A549 (cell line): Measurements from ENCODE around the gene ZNRF2. TPM values are rescaled to one million over a fixed set of nuclear protein-coding genes. Genes with fewer than 3 reads are reported as not detected.
A peak's percentile ranks its signal among the peaks of the same experiment; 100 is the strongest.

ENCODE experiments used
- ATAC-seq, 2 experiments: fragments of 200-7000 bp in 1 of 2; fragments of >200 bp in 1 of 2; cut with Nextera tagmentation in 1 of 2; cut with Tn5 transposase in 1 of 2; 3 replicates each; pipeline versions ENCODE4 v1.8.0 to v1.9.1; 2018 to 2020; ENCODE audit warnings: mild to moderate bottlenecking in 1 of 2, moderate library complexity in 1 of 2
- CTCF ChIA-PET: fragments of 300-600 bp; sonication (Branson Sonifier 250); formaldehyde crosslinking; extraction: SDS; loops from one replicate; lab custom pipeline; 2021; ENCODE audit warnings: antibody characterized with exemption, inconsistent platforms; lab: Yijun Ruan, JAX
- POLR2A ChIA-PET: fragments of 350-600 bp; formaldehyde crosslinking; extraction: SDS; loops from one replicate; lab custom pipeline; 2021; ENCODE audit warnings: antibody characterized with exemption, inconsistent platforms; lab: Yijun Ruan, JAX
- DNase-seq, 2 experiments: peaks; one replicate each; pipeline versions ENCODE4 v3.0.0 to v3.0.0-alpha.2; 2011 to 2016; ENCODE audit warnings: low read depth in 1 of 2, low spot score in 1 of 2
- FAIRE-seq: peaks from 2 replicates; lab custom pipeline; 2011; peaks lifted over from hg19 to GRCh38; lab: Jason Lieb, UNC
- H3K27ac ChIP-seq, 2 experiments: fragments of >200 bp; sonication (Bioruptor Twin); formaldehyde crosslinking; 3 replicates each; pipeline ENCODE4 v1.5.1; 2016 to 2017
- H3K4me1 ChIP-seq: fragments of >200 bp; sonication (Bioruptor Twin); formaldehyde crosslinking; 3 replicates; pipeline ENCODE4 v1.6.1; 2016
- H3K4me2 ChIP-seq: fragments of >200 bp; sonication (Bioruptor Twin); formaldehyde crosslinking; 3 replicates; pipeline ENCODE4 v1.6.1; 2016
- H3K4me3 ChIP-seq: fragments of >200 bp; sonication (Bioruptor Twin); formaldehyde crosslinking; 3 replicates; pipeline ENCODE4 v1.5.1; 2016
- H3K9me3 ChIP-seq: fragments of >200 bp; sonication (Bioruptor Twin); formaldehyde crosslinking; 3 replicates; pipeline ENCODE4 v1.6.1; 2016
- ATOH8 ChIP-seq: fragments of 250-450 bp; sonication (Bioruptor Pico); IDR thresholded peaks from 2 replicates; pipeline ENCODE4 v1.5.0; 2020; ENCODE audit warnings: low read depth, mild to moderate bottlenecking, moderate library complexity
- BCL3 ChIP-seq: fragments of >200 bp; sonication (Bioruptor Twin); formaldehyde crosslinking; IDR thresholded peaks from 3 replicates; pipeline ENCODE4 v1.6.1; 2016
- CBX2 ChIP-seq: fragments of 200-600 bp; sonication (generic); IDR thresholded peaks from 2 replicates; pipeline ENCODE4 v1.6.1; 2016; ENCODE audit warnings: low read depth, mild to moderate bottlenecking, borderline replicate concordance
- CEBPB ChIP-seq, 2 experiments: fragments of >200 bp in 1 of 2; sonication (Bioruptor Twin) in 1 of 2; formaldehyde crosslinking in 1 of 2; IDR thresholded peaks; 2 replicates each; pipeline ENCODE4 v1.6.1; 2012 to 2016
- E2F6 ChIP-seq: IDR thresholded peaks from 2 replicates; pipeline ENCODE4 v1.6.1; 2012; ENCODE audit warnings: low read depth, borderline replicate concordance
- EHF ChIP-seq: fragments of 250-450 bp; sonication (Bioruptor Pico); IDR thresholded peaks from 2 replicates; pipeline ENCODE4 v1.5.0; 2020; ENCODE audit warnings: mild to moderate bottlenecking
- EP300 ChIP-seq, 2 experiments: fragments of >200 bp; sonication (Bioruptor Twin); formaldehyde crosslinking; IDR thresholded peaks; 2 replicates in 1 of 2; 3 replicates in 1 of 2; pipeline ENCODE4 v1.6.1; 2016 to 2017
- ESRRA ChIP-seq: fragments of 150-350 bp; IDR thresholded peaks from 2 replicates; pipeline ENCODE4 v1.6.1; 2014; ENCODE audit warnings: mild to moderate bottlenecking, low read length, borderline replicate concordance
- FOSB ChIP-seq: fragments of 250-450 bp; sonication (Bioruptor Pico); IDR thresholded peaks from 2 replicates; pipeline ENCODE4 v1.5.0; 2020; ENCODE audit warnings: mild to moderate bottlenecking, moderate library complexity
- FOXS1 ChIP-seq: fragments of 250-450 bp; sonication (Bioruptor Pico); IDR thresholded peaks from 2 replicates; pipeline ENCODE4 v1.5.0; 2020; ENCODE audit warnings: mild to moderate bottlenecking, moderate library complexity
- HEYL ChIP-seq: fragments of 250-450 bp; sonication (Bioruptor Pico); IDR thresholded peaks from 2 replicates; pipeline ENCODE4 v1.8.0; 2021; ENCODE audit warnings: mild to moderate bottlenecking, moderate library complexity
- HOXA7 ChIP-seq: fragments of 250-450 bp; sonication (Bioruptor Pico); IDR thresholded peaks from 2 replicates; pipeline ENCODE4 v1.5.0; 2020; ENCODE audit warnings: mild to moderate bottlenecking, moderate library complexity
- HOXB13 ChIP-seq: fragments of 250-450 bp; sonication (Bioruptor Pico); IDR thresholded peaks from 2 replicates; pipeline ENCODE4 v1.5.0; 2020; ENCODE audit warnings: low read depth, mild to moderate bottlenecking, moderate library complexity
- HOXB5 ChIP-seq: fragments of 250-450 bp; sonication (Bioruptor Pico); IDR thresholded peaks from 2 replicates; pipeline ENCODE4 v1.5.0; 2020; ENCODE audit warnings: mild to moderate bottlenecking, moderate library complexity
- KDM1A ChIP-seq: fragments of 200-600 bp; sonication (generic); IDR thresholded peaks from 2 replicates; pipeline ENCODE4 v1.6.1; 2016; ENCODE audit warnings: low read depth, mild to moderate bottlenecking
- KDM5A ChIP-seq: fragments of 200-600 bp; sonication (generic); IDR thresholded peaks from 2 replicates; pipeline ENCODE4 v1.6.1; 2016; ENCODE audit warnings: antibody characterized with exemption, mild to moderate bottlenecking
- MAZ ChIP-seq: fragments of 150-350 bp; IDR thresholded peaks from 2 replicates; pipeline ENCODE4 v1.6.1; 2014; ENCODE audit warnings: antibody characterized with exemption, low read depth, low read length, borderline replicate concordance
- POLR2AphosphoS2 ChIP-seq: conservative IDR thresholded peaks from 2 replicates; pipeline ENCODE4 v1.6.1; 2012; ENCODE audit warnings: low read length, improper control_type of control experiment, inconsistent platforms
- RAD21 ChIP-seq, 2 experiments: fragments of >200 bp in 1 of 2; sonication (Bioruptor Twin) in 1 of 2; formaldehyde crosslinking in 1 of 2; IDR thresholded peaks in 1 of 2; conservative IDR thresholded peaks in 1 of 2; 2 replicates in 1 of 2; 3 replicates in 1 of 2; pipeline ENCODE4 v1.6.1; 2012 to 2018; ENCODE audit warnings: inconsistent platforms in 1 of 2
- RFX5 ChIP-seq: fragments of 450-650 bp; IDR thresholded peaks from 2 replicates; pipeline ENCODE4 v1.7.1; 2014; ENCODE audit warnings: antibody characterized with exemption, mild to moderate bottlenecking, moderate library complexity
- SMC3 ChIP-seq: fragments of >200 bp; sonication (Bioruptor Twin); formaldehyde crosslinking; IDR thresholded peaks from 3 replicates; pipeline ENCODE4 v1.6.1; 2018; ENCODE audit warnings: inconsistent platforms
- ZFP36 ChIP-seq: fragments of 450-650 bp; IDR thresholded peaks from 2 replicates; pipeline ENCODE4 v1.6.1; 2014; ENCODE audit warnings: borderline replicate concordance; ENCODE audit not compliant: partially characterized antibody
- WGBS: methylation state at CpG from one replicate; pipeline ENCODE4 v1.1.6; 2017; ENCODE audit errors: missing lambda C conversion rate; 5-methylcytosine and 5-hydroxymethylcytosine counted together
- polyA plus RNA-seq, 4 experiments: library from polyadenylated mRNA; depleted of rRNA in 3 of 4; stranded (reverse); fragments of >200 nt; fragmentation: RNase III in 1 of 4; extraction: RNeasy Plus Mini Kit Qiagen cat#74134 plus additional on column Dnase treatment in 1 of 4; gene quantifications; 2 replicates in 3 of 4; 3 replicates in 1 of 4; pipeline ENCODE4 v1.2.3, GENCODE V29; 2011 to 2017
- TF ChIP-seq, protein P1 (sequence below): fragments of 450-650 bp; IDR thresholded peaks from 2 replicates; pipeline ENCODE4 v1.6.1; 2014; ENCODE audit warnings: antibody characterized with exemption
- TF ChIP-seq, protein P2 (sequence below): fragments of 150-350 bp; IDR thresholded peaks from 2 replicates; pipeline ENCODE4 v1.6.1; 2014; ENCODE audit warnings: low read depth, mild to moderate bottlenecking, low read length
- TF ChIP-seq, protein P3 (sequence below): fragments of >200 bp; sonication (Bioruptor Twin); formaldehyde crosslinking; IDR thresholded peaks from 2 replicates; pipeline ENCODE4 v1.6.1; 2016

ZNRF2 gene
- polyA plus RNA-seq, 2 of the 4 experiments (the other 2 are of a cell fraction) = 5.9 to 11.4 TPM

GRCh38 chr7:30313348-30313747, 29.0 kb downstream of the ZNRF2 start:
- WGBS = 80% methylated on average over 3 of the region's 3 CpGs
- ChIA-PET POLR2A (no interaction called here), CTCF (interaction anchor here (1.2 to 1.5 kb wide), 3 partner anchors 12 to 96 kb away, joined by 3 read pairs; no protein-coding TSS in a partner anchor)
- no peak for FAIRE-seq
- no peak overlapping the region for H3K27ac ChIP-seq
- no peaks in the 10 kb centered on the region for H3K9me3 ChIP-seq
- H3K4me3 ChIP-seq = no peak overlapping the region
- no peak for DNase-seq
- peaks cover 33% of the 10 kb centered on the region for H3K4me1 ChIP-seq
- ATAC-seq = peak in 1 of 2 experiments; percentile 36; a peak in 3 of 6 replicates
- no peak overlapping the region for H3K4me2 ChIP-seq
- TF ChIP-seq E2F6 = no peak

DNA sequence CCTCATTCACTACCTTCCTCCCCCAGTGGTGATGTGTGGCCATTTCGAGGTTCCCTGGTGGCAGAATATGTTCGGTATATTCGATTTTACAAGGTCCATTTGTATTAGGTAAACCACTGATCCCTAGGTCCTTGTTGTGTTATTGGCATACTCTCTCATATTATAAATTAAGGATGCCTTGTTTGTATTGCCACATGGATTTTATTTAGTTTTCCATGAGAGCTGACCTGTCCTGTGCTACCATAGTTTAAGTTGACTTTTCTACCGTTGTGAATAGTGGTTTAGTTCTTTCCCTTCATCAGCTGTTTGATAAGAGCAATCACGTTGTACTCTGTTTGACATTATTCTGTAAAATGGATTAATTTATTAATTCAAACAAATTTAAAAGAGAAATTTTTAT, 29.4 kb downstream of the ZNRF2 start:
- 89% methylated on average over 5 of the region's 5 CpGs for WGBS
- CTCF ChIA-PET = interaction anchor here (0.8 to 1.5 kb wide), 4 partner anchors 9 to 96 kb away, joined by 3 read pairs; no protein-coding TSS in a partner anchor
- H3K9me3 ChIP-seq = no peaks in the 10 kb centered on the region
- no peak for FAIRE-seq
- ATAC-seq = peak in 1 of 2 experiments; percentile 23; a peak in 1 of 6 replicates
- no peak overlapping the region for H3K4me2 ChIP-seq
- no peak for TF ChIP-seq KDM5A
- TF ChIP-seq HEYL = no peak
- POLR2A ChIA-PET = no interaction called here
- peaks cover 33% of the 10 kb centered on the region for H3K4me1 ChIP-seq
- no peak overlapping the region for H3K27ac ChIP-seq
- DNase-seq = no peak
- H3K4me3 ChIP-seq = no peak overlapping the region

DNA sequence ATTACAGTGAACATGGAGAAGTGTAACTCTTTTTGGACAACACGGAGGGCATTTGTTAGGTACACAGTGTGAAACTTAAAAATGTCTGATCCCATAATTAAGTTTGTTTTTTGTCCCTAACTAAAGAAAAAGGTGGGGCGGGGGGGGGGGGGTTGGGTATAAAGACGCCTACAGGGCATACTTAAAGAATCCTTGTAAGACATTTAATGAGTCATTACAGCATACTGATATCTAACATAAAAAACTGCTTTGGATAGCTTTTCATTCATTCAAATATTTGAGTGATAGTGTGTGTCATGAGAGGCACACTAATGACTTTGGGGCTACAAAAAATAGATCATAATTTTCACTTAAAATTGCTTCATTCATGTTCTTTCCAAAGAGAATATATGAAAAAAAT, 31.2 kb downstream of the ZNRF2 start:
- Histone ChIP-seq H3K27ac (no peak overlapping the region), H3K4me1 (peaks cover 34% of the 10 kb centered on the region), H3K4me2 (no peak overlapping the region), H3K4me3 (no peak overlapping the region), H3K9me3 (no peaks in the 10 kb centered on the region)
- TF ChIP-seq, protein P1, sequence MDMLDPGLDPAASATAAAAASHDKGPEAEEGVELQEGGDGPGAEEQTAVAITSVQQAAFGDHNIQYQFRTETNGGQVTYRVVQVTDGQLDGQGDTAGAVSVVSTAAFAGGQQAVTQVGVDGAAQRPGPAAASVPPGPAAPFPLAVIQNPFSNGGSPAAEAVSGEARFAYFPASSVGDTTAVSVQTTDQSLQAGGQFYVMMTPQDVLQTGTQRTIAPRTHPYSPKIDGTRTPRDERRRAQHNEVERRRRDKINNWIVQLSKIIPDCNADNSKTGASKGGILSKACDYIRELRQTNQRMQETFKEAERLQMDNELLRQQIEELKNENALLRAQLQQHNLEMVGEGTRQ = no peak
- TF ChIP-seq HOXA7 = no peak
- no peak for TF ChIP-seq ESRRA
- no peak for TF ChIP-seq CBX2
- TF ChIP-seq FOXS1 (CRISPR knock-in tag) = no peak
- TF ChIP-seq RFX5 = no peak
- no peak for TF ChIP-seq MAZ
- TF ChIP-seq, protein P2, sequence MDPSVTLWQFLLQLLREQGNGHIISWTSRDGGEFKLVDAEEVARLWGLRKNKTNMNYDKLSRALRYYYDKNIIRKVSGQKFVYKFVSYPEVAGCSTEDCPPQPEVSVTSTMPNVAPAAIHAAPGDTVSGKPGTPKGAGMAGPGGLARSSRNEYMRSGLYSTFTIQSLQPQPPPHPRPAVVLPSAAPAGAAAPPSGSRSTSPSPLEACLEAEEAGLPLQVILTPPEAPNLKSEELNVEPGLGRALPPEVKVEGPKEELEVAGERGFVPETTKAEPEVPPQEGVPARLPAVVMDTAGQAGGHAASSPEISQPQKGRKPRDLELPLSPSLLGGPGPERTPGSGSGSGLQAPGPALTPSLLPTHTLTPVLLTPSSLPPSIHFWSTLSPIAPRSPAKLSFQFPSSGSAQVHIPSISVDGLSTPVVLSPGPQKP = no peak
- no peak for TF ChIP-seq EHF (CRISPR knock-in tag)
- no peak for TF ChIP-seq KDM1A
- TF ChIP-seq POLR2AphosphoS2 = no peak
- FAIRE-seq (no peak), ATAC-seq (no peak), DNase-seq (no peak)
- WGBS = 62% methylated on average over 3 of the region's 3 CpGs
- ChIA-PET POLR2A (no interaction called here), CTCF (interaction anchor here (1.0 to 1.8 kb wide), 3 partner anchors 32 to 98 kb away, joined by 3 to 4 read pairs (median 3); partner anchors contain the start of gene ZNRF2)

DNA sequence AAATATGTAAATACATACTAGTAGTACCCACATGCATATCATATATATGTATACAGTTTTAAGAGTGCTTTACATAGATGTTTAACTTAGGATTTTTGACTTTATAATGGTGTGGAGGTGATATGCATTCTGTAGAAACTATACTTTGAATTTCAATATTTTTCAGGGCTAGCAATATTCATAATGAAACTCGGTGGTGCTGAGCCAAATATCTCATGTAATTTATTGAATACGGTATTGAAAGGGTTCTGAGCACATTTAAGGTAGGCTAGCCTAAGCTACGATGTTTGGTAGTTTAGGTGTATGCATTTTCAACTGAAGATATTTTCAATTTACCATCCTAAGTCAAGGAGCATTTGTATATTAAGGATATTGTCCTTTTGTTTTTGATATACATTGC, 36.0 kb downstream of the ZNRF2 start:
- Histone ChIP-seq H3K9me3 (no peaks in the 10 kb centered on the region), H3K27ac (no peak overlapping the region), H3K4me1 (peaks cover 44% of the 10 kb centered on the region), H3K4me3 (no peak overlapping the region), H3K4me2 (no peak overlapping the region)
- ATAC-seq (no peak), FAIRE-seq (no peak), DNase-seq (no peak)
- ChIA-PET POLR2A (no interaction called here), CTCF (no interaction called here)
- 92% methylated on average over 3 of the region's 3 CpGs for WGBS
- TF ChIP-seq HOXB13 (CRISPR knock-in tag) (no peak), HOXB5 (CRISPR knock-in tag) (no peak), KDM1A (no peak), EP300 (IDR thresholded peaks at IDR 0.05) (no peak), FOSB (CRISPR knock-in tag) (no peak), BCL3 (no peak), CEBPB (IDR thresholded peaks at IDR 0.05) (no peak), ZFP36 (no peak), ESRRA (no peak), ATOH8 (CRISPR knock-in tag) (no peak), RAD21 (conservative IDR thresholded peaks at IDR 0.05 in 1 of 2, IDR thresholded peaks at IDR 0.05 in 1 of 2) (no peak), SMC3 (no peak)
- TF ChIP-seq, protein P2 = no peak
- TF ChIP-seq, protein P3, sequence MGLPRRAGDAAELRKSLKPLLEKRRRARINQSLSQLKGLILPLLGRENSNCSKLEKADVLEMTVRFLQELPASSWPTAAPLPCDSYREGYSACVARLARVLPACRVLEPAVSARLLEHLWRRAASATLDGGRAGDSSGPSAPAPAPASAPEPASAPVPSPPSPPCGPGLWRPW = no peak
